Large intestine (tissue), 3 donors: ENCODE data around the gene TSPAN16. TPM values are rescaled to one million over a fixed set of nuclear protein-coding genes. Genes with fewer than 3 reads are reported as not detected.

ENCODE experiments used
- DNase-seq, 2 donors: peaks; one replicate each; pipeline versions ENCODE4 v3.0.0 to v3.0.0-alpha.2; 2013
- H3K27ac ChIP-seq: one replicate; pipeline ENCODE4 v1.5.1; 2013; ENCODE audit warnings: low read length
- H3K27me3 ChIP-seq: 2 replicates; pipeline ENCODE4 v1.6.1; 2013; ENCODE audit warnings: low read length; ENCODE audit not compliant: control insufficient read depth, insufficient read depth
- H3K36me3 ChIP-seq: 2 replicates; pipeline ENCODE4 v1.6.1; 2013; ENCODE audit warnings: low read length; ENCODE audit not compliant: control insufficient read depth, insufficient read depth
- H3K4me1 ChIP-seq: one replicate; pipeline ENCODE4 v1.6.1; 2013; ENCODE audit warnings: low read length; ENCODE audit not compliant: control insufficient read depth, insufficient read depth
- H3K4me3 ChIP-seq: one replicate; pipeline ENCODE4 v1.5.1; 2013; ENCODE audit warnings: low read length
- H3K9me3 ChIP-seq: one replicate; pipeline ENCODE4 v1.6.1; 2013; ENCODE audit warnings: mild to moderate bottlenecking, low read depth, low read length, moderate library complexity; ENCODE audit not compliant: control insufficient read depth
- WGBS: methylation state at CpG from one replicate; pipeline ENCODE4 v1.1.5; 2013; ENCODE audit warnings: low lambda C conversion rate; ENCODE audit not compliant: insufficient coverage; 5-methylcytosine and 5-hydroxymethylcytosine counted together
- polyA plus RNA-seq: library from polyadenylated mRNA; unstranded; fragments of 120-200 nt; gene quantifications from one replicate; pipeline ENCODE4 v1.2.1, GENCODE V29; 2013

Gene TSPAN16
- polyA plus RNA-seq, 1 donor = not detected

- Histone ChIP-seq H3K36me3 (peaks cover 15% of the 10 kb centered on the region), H3K4me1 (peaks cover 21% of the 10 kb centered on the region), H3K27me3 (no peaks in the 10 kb centered on the region), H3K4me3 (peak overlapping the region; percentile 33), H3K9me3 (no peaks in the 10 kb centered on the region), H3K27ac (peak overlapping the region; percentile 45)
- DNase-seq = peak; percentile 81 to 88
- no CpG with 5 or more reads among the region's 43 CpGs for WGBS
Observed at GRCh38 chr19:11361037-11361770, 65.2 kb downstream of the TSPAN16 start.

DNA sequence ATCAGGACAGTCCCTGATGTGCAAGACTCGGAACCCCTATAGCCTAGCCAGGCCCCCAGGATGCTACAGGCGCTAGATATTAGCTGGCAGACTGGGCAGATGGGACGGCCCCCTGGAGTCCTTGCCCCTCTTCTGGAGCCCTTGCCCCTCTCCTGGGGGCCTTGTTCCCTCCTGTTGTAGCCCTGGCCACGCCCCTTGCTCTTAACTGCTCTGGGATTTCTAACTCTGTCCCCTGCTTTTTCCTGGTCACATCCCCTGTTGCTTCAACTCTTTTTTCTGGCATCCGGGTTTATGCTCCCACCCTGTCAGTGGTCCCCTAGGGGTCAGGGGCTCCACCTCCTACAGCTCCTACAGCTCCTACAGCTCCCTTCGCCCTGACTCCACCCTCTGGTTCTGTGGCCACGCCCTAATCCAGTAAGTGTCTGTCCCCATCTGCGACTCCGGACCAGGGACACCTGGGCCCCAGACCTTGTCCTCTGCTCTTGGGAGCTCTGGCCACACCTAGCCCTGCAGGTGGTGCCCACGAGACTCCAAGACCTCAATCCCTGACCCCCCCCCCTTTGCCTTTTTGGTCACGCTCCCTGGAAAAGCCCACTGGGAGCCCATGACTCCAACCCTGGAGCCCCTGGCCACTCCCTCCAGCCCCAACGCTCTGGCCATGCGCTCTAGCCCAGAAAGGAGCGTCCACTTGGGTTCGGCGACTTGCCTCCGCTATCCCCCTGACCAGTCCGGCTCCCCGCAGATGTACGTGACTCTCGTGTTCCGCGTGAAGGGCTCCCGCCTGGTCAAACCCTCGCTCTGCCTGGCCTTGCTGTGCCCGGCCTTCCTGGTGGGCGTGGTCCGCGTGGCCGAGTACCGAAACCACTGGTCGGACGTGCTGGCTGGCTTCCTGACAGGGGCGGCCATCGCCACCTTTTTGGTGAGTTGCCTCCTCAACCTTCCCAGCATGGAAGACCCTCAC lies 66.1 kb downstream of the TSPAN16 start:
- no peaks in the 10 kb centered on the region for H3K9me3 ChIP-seq
- no peaks in the 10 kb centered on the region for H3K27me3 ChIP-seq
- WGBS = no CpG with 5 or more reads among the region's 35 CpGs
- peak overlapping the region; percentile 33 for H3K4me3 ChIP-seq
- H3K27ac ChIP-seq = peak overlapping the region; percentile 45
- peaks cover 15% of the 10 kb centered on the region for H3K36me3 ChIP-seq
- DNase-seq = peak in 1 of 2 donors; percentile 81
- H3K4me1 ChIP-seq = peaks cover 21% of the 10 kb centered on the region

DNA sequence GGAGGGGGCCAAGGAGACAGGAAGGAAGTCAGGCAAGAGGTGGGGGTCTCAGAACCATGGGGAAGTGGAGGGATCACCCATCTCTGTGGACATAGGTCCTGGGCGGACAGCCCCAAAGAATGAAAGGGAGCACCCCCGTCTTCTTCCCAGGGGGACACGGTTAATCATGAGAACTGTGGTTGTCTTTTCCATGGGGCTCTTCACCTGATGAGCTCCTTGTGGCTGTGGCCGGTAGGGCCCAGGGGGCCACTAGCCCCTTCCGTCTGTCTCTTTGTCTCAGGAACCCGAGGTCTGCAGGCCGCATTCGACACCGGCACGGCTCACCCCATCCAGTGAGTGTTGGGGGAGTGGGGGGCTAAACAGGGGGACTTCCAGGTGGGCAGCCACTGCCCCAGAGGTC lies 67.9 kb downstream of the TSPAN16 start:
- Histone ChIP-seq H3K4me1 (peaks cover 21% of the 10 kb centered on the region), H3K9me3 (no peaks in the 10 kb centered on the region), H3K27ac (no peak overlapping the region), H3K27me3 (no peaks in the 10 kb centered on the region), H3K4me3 (no peak overlapping the region), H3K36me3 (peaks cover 19% of the 10 kb centered on the region)
- DNase-seq = no peak
- WGBS = no CpG with 5 or more reads among the region's 10 CpGs

DNA sequence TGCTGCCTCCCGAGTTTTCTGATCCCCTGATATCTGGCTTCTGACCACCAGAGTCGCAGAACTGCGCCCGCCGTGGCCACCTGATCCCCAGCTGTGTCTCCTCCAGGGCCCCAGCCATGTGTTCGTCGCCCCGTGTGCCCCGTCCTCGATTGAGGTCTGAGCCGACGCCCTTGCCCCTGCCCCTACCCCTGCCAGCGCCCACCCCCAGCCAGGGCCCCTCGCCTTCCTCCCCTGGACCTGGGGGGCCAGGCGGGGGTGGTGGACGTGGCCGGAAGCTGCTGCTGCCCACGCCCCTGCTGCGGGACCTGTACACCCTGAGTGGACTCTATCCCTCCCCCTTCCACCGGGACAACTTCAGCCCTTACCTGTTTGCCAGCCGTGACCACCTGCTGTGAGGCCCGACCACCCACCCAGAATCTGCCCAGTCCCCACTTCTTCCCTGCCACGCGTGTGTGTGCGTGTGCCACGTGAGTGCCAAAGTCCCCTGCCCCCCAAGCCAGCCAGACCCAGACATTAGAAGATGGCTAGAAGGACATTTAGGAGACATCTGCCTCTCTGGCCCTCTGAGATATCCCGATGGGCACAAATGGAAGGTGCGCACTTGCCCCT lies 68.4 kb downstream of the TSPAN16 start:
- Histone ChIP-seq H3K4me1 (peaks cover 21% of the 10 kb centered on the region), H3K27ac (no peak overlapping the region), H3K36me3 (peaks cover 19% of the 10 kb centered on the region), H3K4me3 (no peak overlapping the region), H3K9me3 (no peaks in the 10 kb centered on the region), H3K27me3 (no peaks in the 10 kb centered on the region)
- WGBS = no CpG with 5 or more reads among the region's 28 CpGs
- no peak for DNase-seq

- no peaks in the 10 kb centered on the region for H3K9me3 ChIP-seq
- no CpG with 5 or more reads among the region's 5 CpGs for WGBS
- peaks cover 21% of the 10 kb centered on the region for H3K4me1 ChIP-seq
- H3K36me3 ChIP-seq = peaks cover 19% of the 10 kb centered on the region
- no peak for DNase-seq
- H3K4me3 ChIP-seq = no peak overlapping the region
- no peak overlapping the region for H3K27ac ChIP-seq
- H3K27me3 ChIP-seq = no peaks in the 10 kb centered on the region
Observed at GRCh38 chr19:11364935-11365334, 69.0 kb downstream of the TSPAN16 start.

Other genes with a start within 250 kb of the TSPAN16 start
- gene LDLR, start 206.7 kb upstream of the TSPAN16 start, polyA plus RNA-seq = 35.8 TPM
- gene SPC24, start 140.4 kb upstream of the TSPAN16 start, polyA plus RNA-seq = 7.2 TPM
- 75.5 TPM for gene KANK2, start 98.6 kb upstream of the TSPAN16 start, polyA plus RNA-seq
- gene ANGPTL8, start 56.5 kb upstream of the TSPAN16 start, polyA plus RNA-seq = 0.55 TPM
- gene DOCK6, start 33.6 kb upstream of the TSPAN16 start, polyA plus RNA-seq = 48.3 TPM
- gene RAB3D, start 43.5 kb downstream of the TSPAN16 start, polyA plus RNA-seq = 82.9 TPM
- 111 TPM for gene TMEM205, start 50.1 kb downstream of the TSPAN16 start, polyA plus RNA-seq
- 48.0 TPM for gene CCDC159, start 50.4 kb downstream of the TSPAN16 start, polyA plus RNA-seq
- gene PLPPR2, start 59.3 kb downstream of the TSPAN16 start, polyA plus RNA-seq = 17.8 TPM
- 2.8 TPM for gene SWSAP1, start 78.5 kb downstream of the TSPAN16 start, polyA plus RNA-seq
- gene EPOR, start 88.2 kb downstream of the TSPAN16 start, polyA plus RNA-seq = 12.0 TPM
- 5.3 TPM for gene RGL3, start 123.2 kb downstream of the TSPAN16 start, polyA plus RNA-seq
- gene ODAD3, start 139.0 kb downstream of the TSPAN16 start, polyA plus RNA-seq = 0.79 TPM
- 380 TPM for gene PRKCSH, start 139.5 kb downstream of the TSPAN16 start, polyA plus RNA-seq
- gene ELAVL3, start 184.9 kb downstream of the TSPAN16 start, polyA plus RNA-seq = 4.2 TPM
- gene ZNF653, start 209.7 kb downstream of the TSPAN16 start, polyA plus RNA-seq = 8.7 TPM
- 43.2 TPM for gene ECSIT, start 233.0 kb downstream of the TSPAN16 start, polyA plus RNA-seq
- 119 TPM for gene CNN1, start 242.7 kb downstream of the TSPAN16 start, polyA plus RNA-seq